ENCODE results near the gene MOV10L1. TPM values are rescaled to one million over a fixed set of nuclear protein-coding genes. Genes with fewer than 3 reads are reported as not detected.
"Not testable (repeated sequence)": the region's sequence is repeated elsewhere in the genome, so short reads cannot be mapped to it uniquely, and the experiment has no call there.

MOV10L1 gene
- total and polyA plus RNA-seq, 2 donors (not counting 1 experiment from before 2014, with no cell fraction given): 0.03 to 0.83 TPM

DNA sequence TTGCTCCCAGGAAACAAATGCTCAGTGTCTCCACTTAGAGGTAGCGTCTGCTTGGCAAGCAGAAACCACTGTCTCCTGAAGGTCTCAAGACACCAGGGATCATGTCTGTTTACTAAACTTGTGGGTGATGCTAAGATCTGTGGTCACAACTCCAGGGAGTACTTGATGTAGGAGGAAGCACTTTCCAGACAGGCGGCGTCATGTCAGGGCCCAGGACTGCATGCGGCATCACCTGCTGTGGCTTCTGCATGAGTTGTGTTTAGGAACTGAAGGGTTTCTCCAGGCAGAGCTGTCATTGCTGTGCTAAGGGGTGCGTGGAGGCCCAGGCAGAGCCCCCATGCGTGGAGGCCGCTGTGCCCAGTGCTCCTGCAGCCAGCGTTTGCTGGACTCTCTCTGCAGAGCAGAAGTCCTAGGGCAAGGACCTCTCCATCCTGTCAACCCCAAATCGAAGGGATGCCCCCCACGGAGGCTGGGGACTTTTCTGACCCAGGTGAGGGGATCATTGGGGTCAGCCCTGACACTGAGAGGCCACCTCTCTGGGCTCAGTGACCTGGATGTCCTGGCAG is 72.7 kb downstream of the MOV10L1 start:
- no peaks in the 10 kb centered on the region for H3K79me2 ChIP-seq (ENCODE audit: control insufficient read depth, insufficient read depth, low read length)
- no peak overlapping the region for H3K4me3 ChIP-seq (replicated peaks in 1 of 4; ENCODE audit: control extremely low read depth in 1 of 4, insufficient read depth in 1 of 4, low read depth in 3 of 4, low read length in 4 of 4)
- no peak overlapping the region for H2AFZ ChIP-seq (ENCODE audit: low read length)
- no peaks in the 10 kb centered on the region for H3K4me1 ChIP-seq (ENCODE audit: control insufficient read depth, extremely low read depth, insufficient read depth, low read length)
- DNase-seq (ENCODE audit: low read depth in 2 of 2): no peak
- no peak overlapping the region for H3K4me2 ChIP-seq (ENCODE audit: extremely low read depth, insufficient read depth, low read length)
- TF ChIP-seq, protein P1, sequence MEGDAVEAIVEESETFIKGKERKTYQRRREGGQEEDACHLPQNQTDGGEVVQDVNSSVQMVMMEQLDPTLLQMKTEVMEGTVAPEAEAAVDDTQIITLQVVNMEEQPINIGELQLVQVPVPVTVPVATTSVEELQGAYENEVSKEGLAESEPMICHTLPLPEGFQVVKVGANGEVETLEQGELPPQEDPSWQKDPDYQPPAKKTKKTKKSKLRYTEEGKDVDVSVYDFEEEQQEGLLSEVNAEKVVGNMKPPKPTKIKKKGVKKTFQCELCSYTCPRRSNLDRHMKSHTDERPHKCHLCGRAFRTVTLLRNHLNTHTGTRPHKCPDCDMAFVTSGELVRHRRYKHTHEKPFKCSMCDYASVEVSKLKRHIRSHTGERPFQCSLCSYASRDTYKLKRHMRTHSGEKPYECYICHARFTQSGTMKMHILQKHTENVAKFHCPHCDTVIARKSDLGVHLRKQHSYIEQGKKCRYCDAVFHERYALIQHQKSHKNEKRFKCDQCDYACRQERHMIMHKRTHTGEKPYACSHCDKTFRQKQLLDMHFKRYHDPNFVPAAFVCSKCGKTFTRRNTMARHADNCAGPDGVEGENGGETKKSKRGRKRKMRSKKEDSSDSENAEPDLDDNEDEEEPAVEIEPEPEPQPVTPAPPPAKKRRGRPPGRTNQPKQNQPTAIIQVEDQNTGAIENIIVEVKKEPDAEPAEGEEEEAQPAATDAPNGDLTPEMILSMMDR (conservative IDR thresholded peaks at IDR 0.05 in 1 of 2, IDR thresholded peaks at IDR 0.05 in 1 of 2; ENCODE audit: low read depth in 1 of 2, low read length in 2 of 2): no peak
- TF ChIP-seq EZH2 (IDR thresholded peaks at IDR 0.05; ENCODE audit: low read length, missing control alignments): no peak
- H3K9ac ChIP-seq (ENCODE audit: insufficient read depth, low read length): no peak overlapping the region
- no peak overlapping the region for H3K27ac ChIP-seq (ENCODE audit: insufficient read depth, low read length)
- H3K9me3 ChIP-seq (ENCODE audit: control insufficient read depth, insufficient read depth, low read depth, low read length): no peaks in the 10 kb centered on the region
- no peaks in the 10 kb centered on the region for H3K27me3 ChIP-seq (ENCODE audit: control insufficient read depth, insufficient read depth, low read length)
- H3K36me3 ChIP-seq (ENCODE audit: control insufficient read depth, insufficient read depth, low read length): no peaks in the 10 kb centered on the region
- H4K20me1 ChIP-seq (ENCODE audit: control insufficient read depth, extremely low read depth, insufficient read depth, low read length): no peaks in the 10 kb centered on the region

DNA sequence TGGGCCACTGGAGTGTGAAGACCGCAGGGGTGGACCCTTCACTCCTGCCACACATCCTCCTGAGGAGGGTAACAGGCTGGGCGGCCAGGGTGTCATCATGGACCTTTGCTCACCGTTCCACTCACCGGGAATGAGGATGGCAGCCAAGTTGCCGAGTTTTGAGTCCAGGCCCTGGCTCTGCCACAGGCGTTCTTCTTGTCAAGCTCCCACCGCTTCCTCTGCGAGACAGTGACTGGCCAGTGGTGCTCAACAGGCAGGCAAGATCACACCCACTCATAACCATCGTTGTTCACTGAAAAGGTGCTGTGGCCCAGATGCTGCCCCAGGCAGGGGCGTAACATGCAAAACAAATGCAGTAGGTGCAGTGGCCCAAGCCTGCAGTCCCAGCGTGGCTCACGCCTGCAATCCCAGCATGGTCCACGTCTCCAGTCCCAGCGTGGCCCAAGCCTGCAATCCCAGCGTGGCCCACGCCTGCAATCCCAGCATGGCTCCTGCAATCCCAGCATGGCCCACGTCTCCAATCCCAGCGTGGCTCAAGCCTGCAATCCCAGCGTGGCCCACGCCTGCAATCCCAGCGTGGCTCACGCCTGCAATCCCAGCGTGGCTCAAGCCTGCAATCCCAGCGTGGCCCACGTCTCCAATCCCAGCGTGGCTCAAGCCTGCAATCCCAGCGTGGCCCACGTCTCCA is 75.8 kb downstream of the MOV10L1 start:
- Histone ChIP-seq H3K27me3 (ENCODE audit: control insufficient read depth, insufficient read depth, low read length) (peaks cover 13% of the 10 kb centered on the region), H4K20me1 (ENCODE audit: control insufficient read depth, extremely low read depth, insufficient read depth, low read length) (no peaks in the 10 kb centered on the region), H3K4me1 (ENCODE audit: control insufficient read depth, extremely low read depth, insufficient read depth, low read length) (no peaks in the 10 kb centered on the region), H3K27ac (ENCODE audit: insufficient read depth, low read length) (no peak overlapping the region), H3K36me3 (ENCODE audit: control insufficient read depth, insufficient read depth, low read length) (no peaks in the 10 kb centered on the region), H3K9me3 (ENCODE audit: control insufficient read depth, insufficient read depth, low read depth, low read length) (no peaks in the 10 kb centered on the region), H3K4me2 (ENCODE audit: extremely low read depth, insufficient read depth, low read length) (no peak overlapping the region), H3K4me3 (replicated peaks in 1 of 4; ENCODE audit: control extremely low read depth in 1 of 4, insufficient read depth in 1 of 4, low read depth in 3 of 4, low read length in 4 of 4) (no peak overlapping the region), H2AFZ (ENCODE audit: low read length) (no peak overlapping the region), H3K79me2 (ENCODE audit: control insufficient read depth, insufficient read depth, low read length) (no peaks in the 10 kb centered on the region), H3K9ac (ENCODE audit: insufficient read depth, low read length) (no peak overlapping the region)
- DNase-seq (ENCODE audit: low read depth in 2 of 2): no peak
- no peak for TF ChIP-seq EZH2 (IDR thresholded peaks at IDR 0.05; ENCODE audit: low read length, missing control alignments)
- TF ChIP-seq, protein P1 (conservative IDR thresholded peaks at IDR 0.05 in 1 of 2, IDR thresholded peaks at IDR 0.05 in 1 of 2; ENCODE audit: low read depth in 1 of 2, low read length in 2 of 2): no peak

GRCh38 chr22:50167689-50168489 is 78.1 kb downstream of the MOV10L1 start:
- Histone ChIP-seq H3K27me3 (ENCODE audit: control insufficient read depth, insufficient read depth, low read length) (peaks cover 13% of the 10 kb centered on the region), H3K4me2 (ENCODE audit: extremely low read depth, insufficient read depth, low read length) (no peak overlapping the region), H4K20me1 (ENCODE audit: control insufficient read depth, extremely low read depth, insufficient read depth, low read length) (no peaks in the 10 kb centered on the region), H3K4me1 (ENCODE audit: control insufficient read depth, extremely low read depth, insufficient read depth, low read length) (no peaks in the 10 kb centered on the region), H3K9me3 (ENCODE audit: control insufficient read depth, insufficient read depth, low read depth, low read length) (no peaks in the 10 kb centered on the region), H2AFZ (ENCODE audit: low read length) (no peak overlapping the region), H3K27ac (ENCODE audit: insufficient read depth, low read length) (no peak overlapping the region), H3K79me2 (ENCODE audit: control insufficient read depth, insufficient read depth, low read length) (no peaks in the 10 kb centered on the region), H3K36me3 (ENCODE audit: control insufficient read depth, insufficient read depth, low read length) (no peaks in the 10 kb centered on the region), H3K9ac (ENCODE audit: insufficient read depth, low read length) (no peak overlapping the region), H3K4me3 (replicated peaks in 1 of 4; ENCODE audit: control extremely low read depth in 1 of 4, insufficient read depth in 1 of 4, low read depth in 3 of 4, low read length in 4 of 4) (no peak overlapping the region)
- no peak for DNase-seq (ENCODE audit: low read depth in 2 of 2)
- TF ChIP-seq, protein P1 (conservative IDR thresholded peaks at IDR 0.05 in 1 of 2, IDR thresholded peaks at IDR 0.05 in 1 of 2; ENCODE audit: low read depth in 1 of 2, low read length in 2 of 2): no peak
- no peak for TF ChIP-seq EZH2 (IDR thresholded peaks at IDR 0.05; ENCODE audit: low read length, missing control alignments)

GRCh38 chr22:50168490-50169180 is 78.8 kb downstream of the MOV10L1 start:
- H3K9ac ChIP-seq (ENCODE audit: insufficient read depth, low read length): not testable (repeated sequence)

More at GRCh38 chr22:50168490-50169180, 78.8 kb downstream of the MOV10L1 start:
- not testable (repeated sequence) for H3K4me1 ChIP-seq (ENCODE audit: control insufficient read depth, extremely low read depth, insufficient read depth, low read length); H3K36me3 ChIP-seq (ENCODE audit: control insufficient read depth, insufficient read depth, low read length); H3K4me3 ChIP-seq (replicated peaks in 1 of 4; ENCODE audit: control extremely low read depth in 1 of 4, insufficient read depth in 1 of 4, low read depth in 3 of 4, low read length in 4 of 4); H3K79me2 ChIP-seq (ENCODE audit: control insufficient read depth, insufficient read depth, low read length); H3K4me2 ChIP-seq (ENCODE audit: extremely low read depth, insufficient read depth, low read length); H3K9me3 ChIP-seq (ENCODE audit: control insufficient read depth, insufficient read depth, low read depth, low read length); H4K20me1 ChIP-seq (ENCODE audit: control insufficient read depth, extremely low read depth, insufficient read depth, low read length); H2AFZ ChIP-seq (ENCODE audit: low read length); DNase-seq (ENCODE audit: low read depth in 2 of 2); H3K27ac ChIP-seq (ENCODE audit: insufficient read depth, low read length)
- peaks cover 13% of the 10 kb centered on the region for H3K27me3 ChIP-seq (ENCODE audit: control insufficient read depth, insufficient read depth, low read length)

All from fibroblast of lung (primary cell).